H1 (cell line): ENCODE data around the gene KCNQ1OT1. TPM values are rescaled to one million over a fixed set of nuclear protein-coding genes. Genes with fewer than 3 reads are reported as not detected.

Source experiments
- GABPA ChIP-seq: IDR thresholded peaks from 2 replicates; pipeline ENCODE4 v1.6.1; 2011; ENCODE audit warnings: mild to moderate bottlenecking, low read length, moderate library complexity, borderline replicate concordance; ENCODE audit not compliant: insufficient read depth
- KDM1A ChIP-seq: fragments of 200-600, 300-600 bp; sonication (generic); IDR thresholded peaks from 2 replicates; pipeline ENCODE4 v1.7.1; 2016; ENCODE audit warnings: mild to moderate bottlenecking, low read length, borderline replicate concordance
- KDM5A ChIP-seq: fragments of 200-600 bp; IDR thresholded peaks from 2 replicates; pipeline ENCODE4 v1.7.1; 2012; ENCODE audit warnings: mild to moderate bottlenecking, low read length, inconsistent platforms, mixed read lengths
- RAD21 ChIP-seq, 2 experiments: IDR thresholded peaks in 1 of 2; conservative IDR thresholded peaks in 1 of 2; 2 replicates each; pipeline ENCODE4 v1.6.1; 2011; ENCODE audit warnings: low read depth in 2 of 2, low read length in 2 of 2, improper control_type of control experiment in 1 of 2, inconsistent platforms in 1 of 2, mild to moderate bottlenecking in 1 of 2, moderate library complexity in 1 of 2
- SIX5 ChIP-seq: IDR thresholded peaks from 2 replicates; pipeline ENCODE4 v1.6.1; 2011; ENCODE audit warnings: mild to moderate bottlenecking, low read depth, low read length
- polyA plus RNA-seq, 7 experiments: library from polyadenylated mRNA; depleted of rRNA in 3 of 7; stranded (reverse) in 5 of 7; unstranded in 2 of 7; fragments of >200 nt in 5 of 7; fragments of 200-250 nt in 2 of 7; gene quantifications; 1 replicate in 5 of 7; 2 replicates in 1 of 7; 4 replicates in 1 of 7; pipeline versions ENCODE4 v1.2.1 to v1.2.3, GENCODE V29; 2011 to 2013; ENCODE audit warnings: missing spikeins in 2 of 7, mixed read lengths in 2 of 7
- total RNA-seq: library from RNA; stranded (reverse); fragmentation: NEBNext Ultra II Directional; extraction: Animal tissue kit (Norgen Biotek cat#: 25700); gene quantifications from 2 replicates; pipeline ENCODE4 v1.2.1, GENCODE V29; 2021
- TF ChIP-seq, protein P1 (sequence below): IDR thresholded peaks from 2 replicates; pipeline ENCODE4 v1.6.1; 2011; ENCODE audit warnings: low read length, improper control_type of control experiment

KCNQ1OT1 gene
- total and polyA plus RNA-seq, 2 of the 8 experiments (the other 6 are each of a cell fraction or from before 2014, with no cell fraction given): 0.21 to 1.2 TPM

DNA sequence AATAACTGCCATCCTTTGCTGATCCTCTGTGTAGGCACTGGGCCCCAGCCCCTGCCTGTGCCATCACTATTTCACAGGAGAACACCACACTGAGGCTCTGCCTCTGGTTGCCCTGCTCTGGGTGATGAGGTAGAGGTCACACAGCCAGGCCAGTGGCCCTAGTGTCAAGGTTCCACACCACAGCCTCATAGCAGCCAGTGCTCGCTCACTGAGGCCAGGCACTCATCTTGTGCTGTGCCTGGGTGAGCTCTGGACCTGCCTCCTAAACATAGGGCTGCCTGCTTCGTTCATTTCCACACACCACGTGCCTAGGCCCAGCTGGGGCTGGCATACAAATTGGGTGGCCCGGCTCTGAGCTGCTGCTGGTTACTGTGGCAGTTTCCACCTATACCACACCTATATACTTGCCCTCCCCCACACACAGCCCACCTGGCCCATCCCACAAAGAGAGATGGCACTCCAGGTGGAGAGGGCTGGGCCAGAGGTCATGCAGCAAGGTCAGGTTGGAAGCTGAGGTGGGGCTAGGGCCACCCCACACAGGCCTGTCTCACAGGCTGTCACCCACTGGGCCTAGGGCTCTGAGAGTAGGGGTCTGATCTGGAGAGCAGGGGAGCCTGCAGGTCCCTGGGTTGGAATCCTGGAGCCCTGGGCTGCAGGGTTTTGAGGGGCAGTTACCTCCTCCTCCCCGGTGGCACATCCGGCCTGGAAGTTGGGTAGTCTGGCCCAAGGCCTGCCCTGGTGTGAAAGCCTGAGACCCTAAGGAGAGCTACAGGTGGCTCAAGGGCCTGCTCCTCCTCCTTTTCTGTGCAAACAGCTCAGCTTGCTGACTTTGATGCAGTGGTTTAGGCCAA is 11.2 kb downstream of the KCNQ1OT1 start (continued):
- TF ChIP-seq KDM1A (no peak), KDM5A (no peak), GABPA (no peak), RAD21 (IDR thresholded peaks at IDR 0.05 in 1 of 2, conservative IDR thresholded peaks at IDR 0.05 in 1 of 2; ENCODE audit: low read depth in 2 of 2, low read length in 2 of 2) (no peak), SIX5 (no peak)
- TF ChIP-seq, protein P1, sequence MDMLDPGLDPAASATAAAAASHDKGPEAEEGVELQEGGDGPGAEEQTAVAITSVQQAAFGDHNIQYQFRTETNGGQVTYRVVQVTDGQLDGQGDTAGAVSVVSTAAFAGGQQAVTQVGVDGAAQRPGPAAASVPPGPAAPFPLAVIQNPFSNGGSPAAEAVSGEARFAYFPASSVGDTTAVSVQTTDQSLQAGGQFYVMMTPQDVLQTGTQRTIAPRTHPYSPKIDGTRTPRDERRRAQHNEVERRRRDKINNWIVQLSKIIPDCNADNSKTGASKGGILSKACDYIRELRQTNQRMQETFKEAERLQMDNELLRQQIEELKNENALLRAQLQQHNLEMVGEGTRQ: no peak
- TF ChIP-seq, all 59 proteins: peak for 0
